K562 (cell line): ENCODE results near the gene PRUNE1. TPM values are rescaled to one million over a fixed set of nuclear protein-coding genes. Genes with fewer than 3 reads are reported as not detected.

Experiments
- CBFA2T3 ChIP-seq: fragments of 450-650 bp; IDR thresholded peaks from 2 replicates; pipeline ENCODE4 v1.6.1; 2017
- CCAR2 ChIP-seq: fragments of 200-400 bp; formaldehyde crosslinking; IDR thresholded peaks from 2 replicates; pipeline ENCODE4 v1.6.1; 2017; ENCODE audit warnings: mild to moderate bottlenecking, low read depth, low read length
- E2F5 ChIP-seq: sonication (generic); formaldehyde crosslinking; IDR thresholded peaks from 2 replicates; pipeline ENCODE4 v1.8.0; 2022; ENCODE audit warnings: mild to moderate bottlenecking, missing genetic modification reagents
- ETV6 ChIP-seq, 3 experiments: fragments of 150-350 bp in 1 of 3; sonication (generic) in 1 of 3; formaldehyde crosslinking in 1 of 3; IDR thresholded peaks; 2 replicates each; pipeline versions ENCODE4 v1.6.1 to v1.8.0; 2014 to 2022; ENCODE audit warnings: borderline replicate concordance in 2 of 3, low read depth in 2 of 3, antibody characterized with exemption in 1 of 3, low read length in 1 of 3, mild to moderate bottlenecking in 1 of 3, missing genetic modification reagents in 1 of 3
- GABPB1 ChIP-seq: sonication (generic); formaldehyde crosslinking; IDR thresholded peaks from 2 replicates; pipeline ENCODE4 v1.8.0; 2022; ENCODE audit warnings: mild to moderate bottlenecking, missing genetic modification reagents
- GTF2F1 ChIP-seq: IDR thresholded peaks from 2 replicates; pipeline ENCODE4 v1.6.1; 2011; ENCODE audit warnings: low read depth, low read length, improper control_type of control experiment
- HEY1 ChIP-seq: fragments of 250-450 bp; sonication (Bioruptor Pico); IDR thresholded peaks from 2 replicates; pipeline ENCODE4 v1.5.0; 2020; ENCODE audit warnings: mild to moderate bottlenecking, moderate library complexity, borderline replicate concordance
- HNRNPUL1 ChIP-seq: fragments of 200-400 bp; formaldehyde crosslinking; IDR thresholded peaks from 2 replicates; pipeline ENCODE4 v1.6.1; 2017; ENCODE audit warnings: low read length
- KAT8 ChIP-seq: fragments of 450-650 bp; IDR thresholded peaks from 2 replicates; pipeline ENCODE4 v1.6.1; 2016; ENCODE audit warnings: low read depth, mild to moderate bottlenecking
- MCM2 ChIP-seq: fragments of 450-650 bp; IDR thresholded peaks from 2 replicates; pipeline ENCODE4 v1.6.1; 2017; ENCODE audit warnings: low read depth, mild to moderate bottlenecking
- NFATC3 ChIP-seq: fragments of 450-650 bp; IDR thresholded peaks from 2 replicates; pipeline ENCODE4 v1.6.1; 2017; ENCODE audit warnings: mild to moderate bottlenecking
- PCBP2 ChIP-seq: fragments of 200-400 bp; formaldehyde crosslinking; IDR thresholded peaks from 2 replicates; pipeline ENCODE4 v1.6.1; 2018; ENCODE audit warnings: low read length, low read depth, mild to moderate bottlenecking, moderate library complexity; ENCODE audit not compliant: poor library complexity, severe bottlenecking
- PURB ChIP-seq: sonication (generic); formaldehyde crosslinking; IDR thresholded peaks from 2 replicates; pipeline ENCODE4 v1.9.0; 2021; ENCODE audit warnings: low read depth, mild to moderate bottlenecking, missing genetic modification reagents
- RBM15 ChIP-seq: fragments of 200-400 bp; formaldehyde crosslinking; IDR thresholded peaks from 2 replicates; pipeline ENCODE4 v1.6.1; 2018; ENCODE audit warnings: mild to moderate bottlenecking, low read length, moderate library complexity; ENCODE audit not compliant: insufficient read depth
- RFX7 ChIP-seq: fragments of 250-450 bp; sonication (Bioruptor Pico); IDR thresholded peaks from 2 replicates; pipeline ENCODE4 v1.5.1; 2021; ENCODE audit warnings: mild to moderate bottlenecking
- SPI1 ChIP-seq: IDR thresholded peaks from 2 replicates; pipeline ENCODE4 v1.6.1; 2011; ENCODE audit warnings: low read depth, low read length, control low read depth, borderline replicate concordance
- TAF9B ChIP-seq: fragments of 450-650 bp; IDR thresholded peaks from 2 replicates; pipeline ENCODE4 v1.6.1; 2018; ENCODE audit warnings: mild to moderate bottlenecking; ENCODE audit not compliant: partially characterized antibody
- TARDBP ChIP-seq: fragments of 450-650 bp; IDR thresholded peaks from 2 replicates; pipeline ENCODE4 v1.6.1; 2016
- U2AF1 ChIP-seq: fragments of 200-400 bp; formaldehyde crosslinking; optimal IDR thresholded peaks from 2 replicates; pipeline ENCODE3; 2017; ENCODE audit warnings: mild to moderate bottlenecking, low read depth, low read length, moderate library complexity
- ZNF609 ChIP-seq: sonication (generic); formaldehyde crosslinking; IDR thresholded peaks from 2 replicates; pipeline ENCODE4 v1.8.1; 2023; ENCODE audit warnings: missing genetic modification reagents, mild to moderate bottlenecking, borderline replicate concordance
- ZNF830 ChIP-seq: fragments of 250-450 bp; sonication (Bioruptor Pico); IDR thresholded peaks from 2 replicates; pipeline ENCODE4 v1.5.0; 2021; ENCODE audit warnings: mild to moderate bottlenecking
- ZSCAN29 ChIP-seq: fragments of 450-650 bp; IDR thresholded peaks from 2 replicates; pipeline ENCODE4 v1.6.1; 2017
- polyA plus RNA-seq, 8 experiments: library from polyadenylated mRNA; depleted of rRNA in 4 of 8; stranded (reverse) in 5 of 8; unstranded in 3 of 8; fragments of >200 nt; fragmentation: Nextera tagmentation in 2 of 8; fragmentation: Illumina TruSeq in 1 of 8; extraction: Ambion mirVana in 2 of 8; extraction: Trizol in 1 of 8; gene quantifications; 2 replicates each; pipeline versions ENCODE4 v1.2.1 to v1.2.3, GENCODE V29; 2011 to 2014; ENCODE audit warnings: inconsistent platforms in 1 of 8, missing spikeins in 1 of 8
- total RNA-seq, 7 experiments: library from RNA; depleted of rRNA in 6 of 7; stranded (reverse); fragments of >200 nt in 6 of 7; fragmentation: Illumina TruSeq in 2 of 7; extraction: Trizol in 2 of 7; gene quantifications; 2 replicates each; pipeline versions ENCODE4 v1.2.1 to v1.2.3, GENCODE V29; 2011 to 2021; ENCODE audit warnings: low replicate concordance in 1 of 7
- TF ChIP-seq, protein P1 (sequence below): fragments of 200-800 bp; sonication (Bioruptor generic); IDR thresholded peaks from 2 replicates; pipeline ENCODE4 v1.6.1; 2017; ENCODE audit warnings: missing genetic modification characterization, missing compliant biosample characterization

The PRUNE1 gene
- total and polyA plus RNA-seq, 9 of the 15 experiments (the other 6 are each of a cell fraction or from before 2014, with no cell fraction given): 16.7 to 48.3 (median 26.2) TPM

- TF ChIP-seq E2F5 (CRISPR knock-in tag) (0 out of 2 replicates have a peak, but pooled peaks have one; percentile 15), ZNF830 (no peak), GTF2F1 (no peak), NFATC3 (no peak), SPI1 (0 out of 2 replicates have a peak, but pooled peaks have one; percentile 16), MCM2 (no peak), ZNF609 (CRISPR knock-in tag) (no peak), ZSCAN29 (no peak), PURB (CRISPR knock-in tag) (no peak), HEY1 (CRISPR knock-in tag) (no peak), ETV6 (IDR thresholded peaks at IDR 0.05; ENCODE audit: borderline replicate concordance in 1 of 2, low read depth in 2 of 2, low read length in 1 of 2) (no peak), ETV6 (CRISPR knock-in tag; IDR thresholded peaks at IDR 0.05; ENCODE audit: borderline replicate concordance) (no peak), PCBP2 (no peak), CCAR2 (no peak), RFX7 (CRISPR knock-in tag) (no peak), RBM15 (no peak), HNRNPUL1 (no peak), TARDBP (no peak), GABPB1 (no peak; the same call in 1 of the 2 replicates), CBFA2T3 (peak; percentile 91), KAT8 (no peak), TAF9B (peak; percentile 22), U2AF1 (no peak)
- TF ChIP-seq, protein P1, sequence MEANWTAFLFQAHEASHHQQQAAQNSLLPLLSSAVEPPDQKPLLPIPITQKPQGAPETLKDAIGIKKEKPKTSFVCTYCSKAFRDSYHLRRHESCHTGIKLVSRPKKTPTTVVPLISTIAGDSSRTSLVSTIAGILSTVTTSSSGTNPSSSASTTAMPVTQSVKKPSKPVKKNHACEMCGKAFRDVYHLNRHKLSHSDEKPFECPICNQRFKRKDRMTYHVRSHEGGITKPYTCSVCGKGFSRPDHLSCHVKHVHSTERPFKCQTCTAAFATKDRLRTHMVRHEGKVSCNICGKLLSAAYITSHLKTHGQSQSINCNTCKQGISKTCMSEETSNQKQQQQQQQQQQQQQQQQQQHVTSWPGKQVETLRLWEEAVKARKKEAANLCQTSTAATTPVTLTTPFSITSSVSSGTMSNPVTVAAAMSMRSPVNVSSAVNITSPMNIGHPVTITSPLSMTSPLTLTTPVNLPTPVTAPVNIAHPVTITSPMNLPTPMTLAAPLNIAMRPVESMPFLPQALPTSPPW (CRISPR knock-in tag): peak; percentile 65
Measured at GRCh38 chr1:151054971-151055547, 46.8 kb downstream of the PRUNE1 start (continued).
